GM19025 (cell line): Measurements from ENCODE around the gene RBM20.

Experiments
- ATAC-seq: cut with Tn5 transposase; IDR thresholded peaks from one replicate; pipeline ENCODE4 v1.9.1; 2021; ENCODE audit warnings: mild to moderate bottlenecking, low read depth, moderate library complexity; ENCODE audit not compliant: unreplicated experiment

Gene RBM20

GRCh38 chr10:110883924-110884323 lies 239.8 kb downstream of the RBM20 start:
- no peak for ATAC-seq

GRCh38 chr10:110885932-110886674 lies 242.0 kb downstream of the RBM20 start:
- no peak for ATAC-seq

- no peak for ATAC-seq
Measured at GRCh38 chr10:110887560-110887959, 243.4 kb downstream of the RBM20 start.
